ENCODE measurements around the gene CNGA2. TPM values are rescaled to one million over a fixed set of nuclear protein-coding genes. Genes with fewer than 3 reads are reported as not detected.

The CNGA2 gene
- total and polyA plus RNA-seq, 4 donors: not detected

DNA sequence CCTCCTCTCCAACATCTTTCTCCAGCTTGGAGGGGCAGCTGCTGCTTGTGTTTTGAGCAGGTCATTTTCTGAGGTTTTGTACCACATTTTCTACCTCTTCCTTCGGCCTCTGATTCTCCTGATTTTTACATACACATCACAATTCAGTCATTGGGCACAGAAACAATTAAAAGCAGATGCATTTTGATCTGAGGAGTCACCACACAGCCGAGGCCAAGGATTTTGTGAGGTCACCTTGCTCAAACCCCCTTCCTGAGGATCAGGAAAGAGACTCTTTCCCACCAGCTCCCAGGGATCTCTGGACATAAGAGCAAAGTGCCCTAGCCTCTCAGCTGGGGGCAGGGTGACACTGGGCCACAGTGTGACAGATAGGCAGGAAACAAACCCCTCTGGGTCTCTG lies 24.1 kb upstream of the CNGA2 start:
- no peaks in the 10 kb centered on the region for H3K4me1 ChIP-seq (ENCODE audit: control insufficient read depth in 4 of 4, insufficient read depth in 4 of 4, low read length in 3 of 4)
- no peak for TF ChIP-seq HNF4G (IDR thresholded peaks at IDR 0.05)
- TF ChIP-seq REST (IDR thresholded peaks at IDR 0.05): no peak
- no peak for DNase-seq (ENCODE audit: low spot score)
- H3K9ac ChIP-seq (ENCODE audit: low read depth in 1 of 2, low read length in 2 of 2): no peak overlapping the region
- no peak overlapping the region for H3K4me3 ChIP-seq (ENCODE audit: low read depth in 1 of 3, low read length in 3 of 3)
- H3K36me3 ChIP-seq (ENCODE audit: control insufficient read depth in 4 of 4, insufficient read depth in 3 of 4, low read depth in 1 of 4, low read length in 3 of 4): no peaks in the 10 kb centered on the region
- no peaks in the 10 kb centered on the region for H3K9me3 ChIP-seq (ENCODE audit: control insufficient read depth in 4 of 4, low read length in 3 of 4)
- WGBS: 63% methylated on average over 2 of the region's 2 CpGs
- H3K27me3 ChIP-seq (ENCODE audit: control insufficient read depth in 4 of 4, insufficient read depth in 4 of 4, low read length in 3 of 4): no peaks in the 10 kb centered on the region
- no peak overlapping the region for H3K27ac ChIP-seq (ENCODE audit: low read depth in 1 of 2, low read length in 2 of 2)

DNA sequence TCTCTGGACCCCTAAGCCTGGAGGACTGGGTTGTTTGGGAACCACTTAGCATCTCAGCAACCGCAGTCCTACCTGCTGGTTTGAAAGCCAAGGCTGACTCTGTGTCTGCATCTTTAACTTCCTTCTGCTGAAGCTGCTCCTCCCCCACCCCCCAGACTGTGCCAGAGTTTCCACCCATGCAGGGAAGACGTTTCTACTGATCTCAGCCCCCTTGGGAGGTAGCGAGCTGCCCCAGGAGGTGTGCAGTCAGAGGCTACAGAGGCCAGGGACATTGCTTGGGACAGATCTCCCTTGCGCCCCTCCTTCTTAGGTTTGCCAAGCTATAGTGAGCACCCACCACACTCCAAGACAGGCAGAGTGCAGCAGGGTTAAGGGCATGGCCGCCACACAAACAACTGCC lies 23.4 kb upstream of the CNGA2 start:
- no peak for TF ChIP-seq YY1 (IDR thresholded peaks at IDR 0.05)
- TF ChIP-seq TAF1 (conservative IDR thresholded peaks at IDR 0.05): no peak
- TF ChIP-seq FOXA1 (IDR thresholded peaks at IDR 0.05): no peak
- TF ChIP-seq, protein P1, sequence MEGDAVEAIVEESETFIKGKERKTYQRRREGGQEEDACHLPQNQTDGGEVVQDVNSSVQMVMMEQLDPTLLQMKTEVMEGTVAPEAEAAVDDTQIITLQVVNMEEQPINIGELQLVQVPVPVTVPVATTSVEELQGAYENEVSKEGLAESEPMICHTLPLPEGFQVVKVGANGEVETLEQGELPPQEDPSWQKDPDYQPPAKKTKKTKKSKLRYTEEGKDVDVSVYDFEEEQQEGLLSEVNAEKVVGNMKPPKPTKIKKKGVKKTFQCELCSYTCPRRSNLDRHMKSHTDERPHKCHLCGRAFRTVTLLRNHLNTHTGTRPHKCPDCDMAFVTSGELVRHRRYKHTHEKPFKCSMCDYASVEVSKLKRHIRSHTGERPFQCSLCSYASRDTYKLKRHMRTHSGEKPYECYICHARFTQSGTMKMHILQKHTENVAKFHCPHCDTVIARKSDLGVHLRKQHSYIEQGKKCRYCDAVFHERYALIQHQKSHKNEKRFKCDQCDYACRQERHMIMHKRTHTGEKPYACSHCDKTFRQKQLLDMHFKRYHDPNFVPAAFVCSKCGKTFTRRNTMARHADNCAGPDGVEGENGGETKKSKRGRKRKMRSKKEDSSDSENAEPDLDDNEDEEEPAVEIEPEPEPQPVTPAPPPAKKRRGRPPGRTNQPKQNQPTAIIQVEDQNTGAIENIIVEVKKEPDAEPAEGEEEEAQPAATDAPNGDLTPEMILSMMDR (IDR thresholded peaks at IDR 0.05; ENCODE audit: low read depth, low read length, missing input control): no peak
- no peak for TF ChIP-seq REST (IDR thresholded peaks at IDR 0.05)
- no peak for TF ChIP-seq JUND (IDR thresholded peaks at IDR 0.05)
- no peak for TF ChIP-seq HNF4G (IDR thresholded peaks at IDR 0.05)
- no peak for TF ChIP-seq HNF4A (conservative IDR thresholded peaks at IDR 0.05)
- no peak for TF ChIP-seq SP1 (IDR thresholded peaks at IDR 0.05)
- TF ChIP-seq RAD21 (IDR thresholded peaks at IDR 0.05): no peak
- no peak for TF ChIP-seq GABPA (IDR thresholded peaks at IDR 0.05 in 1 of 2, conservative IDR thresholded peaks at IDR 0.05 in 1 of 2)
- TF ChIP-seq FOXA2 (IDR thresholded peaks at IDR 0.05): no peak
- no peak for DNase-seq (ENCODE audit: low spot score)

More for the DNA sequence above, 23.4 kb upstream of the CNGA2 start:
- no peaks in the 10 kb centered on the region for H3K27me3 ChIP-seq (ENCODE audit: control insufficient read depth in 4 of 4, insufficient read depth in 4 of 4, low read length in 3 of 4)
- H3K9me3 ChIP-seq (ENCODE audit: control insufficient read depth in 4 of 4, low read length in 3 of 4): no peaks in the 10 kb centered on the region
- no peaks in the 10 kb centered on the region for H3K36me3 ChIP-seq (ENCODE audit: control insufficient read depth in 4 of 4, insufficient read depth in 3 of 4, low read depth in 1 of 4, low read length in 3 of 4)
- WGBS: 51% methylated on average over 5 of the region's 5 CpGs
- no peaks in the 10 kb centered on the region for H3K4me1 ChIP-seq (ENCODE audit: control insufficient read depth in 4 of 4, insufficient read depth in 4 of 4, low read length in 3 of 4)
- H3K27ac ChIP-seq (ENCODE audit: low read depth in 1 of 2, low read length in 2 of 2): no peak overlapping the region
- H3K9ac ChIP-seq (ENCODE audit: low read depth in 1 of 2, low read length in 2 of 2): no peak overlapping the region
- H3K4me3 ChIP-seq (ENCODE audit: low read depth in 1 of 3, low read length in 3 of 3): no peak overlapping the region
